NCI-H146 treated with DMSO at 0.1 percent for 48 hours (cell line): ENCODE measurements around the gene CSH2.
"Not testable (repeated sequence)": the region's sequence is repeated elsewhere in the genome, so short reads cannot be mapped to it uniquely, and the experiment has no call there.

Source experiments
- DNase-seq: peaks from one replicate; lab custom pipeline; 2025; ENCODE audit not compliant: unreplicated experiment; lab: John Stamatoyannopoulos, UW

The CSH2 gene

DNA sequence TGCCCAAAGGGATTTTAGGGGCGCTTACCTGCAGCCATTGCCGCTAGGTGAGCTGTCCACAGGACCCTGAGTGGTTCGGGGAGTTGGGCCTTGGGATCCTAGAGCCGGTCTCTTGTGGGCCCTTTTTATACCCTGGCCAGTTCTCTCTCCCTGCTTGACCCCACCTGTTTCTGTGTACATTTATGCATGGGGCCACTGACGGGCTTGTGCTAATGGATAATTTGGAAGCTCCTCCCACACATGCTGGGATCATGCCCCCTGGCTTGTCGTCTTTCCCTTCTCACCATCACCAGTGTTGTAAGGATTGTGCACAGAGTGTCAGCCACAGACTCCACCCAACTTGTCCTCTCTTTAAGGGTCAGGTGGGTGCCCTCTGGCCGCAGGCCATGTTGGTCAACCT lies at the start of gene CSH2:
CSH2 (minus strand) TSS at position 101 of the 400 bp plus-strand sequence; CDS start at position 38, 63 bp downstream.
- DNase-seq, result not testable (repeated sequence)

GRCh38 chr17:63922402-63922801 lies 48.9 kb upstream of the CSH2 start:
- not testable (repeated sequence) for DNase-seq

DNA sequence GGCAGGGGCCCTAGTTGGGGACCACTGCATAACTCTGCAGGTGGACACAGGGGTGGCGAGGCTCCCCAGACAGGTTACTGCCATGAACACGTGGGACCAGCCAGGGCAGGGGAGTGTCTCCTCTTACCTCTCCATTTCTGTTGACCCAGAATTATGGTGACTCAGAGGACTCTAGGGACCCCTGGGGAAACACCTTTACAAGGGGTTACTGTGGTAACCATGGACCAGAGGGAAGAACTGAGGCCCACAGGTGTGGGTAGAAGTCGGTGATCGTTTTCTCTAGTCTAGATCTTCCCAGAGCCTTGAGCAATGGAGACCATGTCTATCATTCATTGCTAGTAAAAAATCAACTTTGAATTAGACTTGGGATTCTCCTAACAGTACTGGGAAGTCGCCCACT lies 47.3 kb upstream of the CSH2 start:
- DNase-seq, result not testable (repeated sequence)

DNA sequence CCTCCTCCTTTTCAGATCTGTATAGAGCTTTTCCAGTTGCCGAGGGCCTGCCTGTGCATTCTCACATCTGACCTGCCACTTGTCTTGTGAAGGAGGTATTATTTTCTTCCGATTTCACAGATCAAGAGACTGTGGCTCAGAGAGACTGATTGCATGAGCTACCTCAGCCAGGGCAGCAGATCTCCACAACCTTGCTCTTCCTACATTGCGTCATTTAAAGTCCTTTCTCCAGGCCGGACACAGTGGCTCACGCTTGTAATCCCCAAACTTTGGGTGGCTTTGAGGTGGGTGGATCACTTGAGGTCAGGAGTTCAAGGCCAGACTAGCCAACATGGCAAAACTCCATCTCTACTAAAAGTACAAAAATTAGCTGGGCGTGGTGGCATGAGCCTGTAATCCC lies 46.6 kb upstream of the CSH2 start:
- DNase-seq, result not testable (repeated sequence)

DNA sequence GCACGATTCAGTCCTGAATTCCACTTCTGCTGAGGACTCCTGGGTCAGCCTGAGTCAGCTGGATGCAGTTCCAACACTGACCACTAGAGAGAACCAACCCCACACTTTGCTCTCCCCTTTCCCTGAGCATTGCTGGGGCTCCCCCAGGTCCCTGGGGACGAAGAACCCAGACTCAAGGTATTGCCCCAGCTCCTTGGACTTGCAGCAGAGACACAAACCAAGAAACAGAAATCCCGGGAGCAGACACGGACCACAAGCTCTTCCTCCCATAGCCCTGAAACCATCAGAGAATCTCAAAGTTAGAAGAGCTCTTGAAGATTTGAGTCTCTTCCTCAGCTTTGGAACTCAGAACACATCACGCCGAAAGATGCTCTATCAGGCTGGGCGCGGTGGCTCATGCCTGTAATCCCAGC lies 45.8 kb upstream of the CSH2 start:
- peak; percentile 16 for DNase-seq

- not testable (repeated sequence) for DNase-seq
These were observed 45.4 kb upstream of the CSH2 start, which contains the start of gene GH1 for GRCh38 chr17:63918789-63919305. Gene GH1, minus strand, starts transcription at chr17:63918839. Its CDS starts 63 bp downstream, at chr17:63918776.

DNA sequence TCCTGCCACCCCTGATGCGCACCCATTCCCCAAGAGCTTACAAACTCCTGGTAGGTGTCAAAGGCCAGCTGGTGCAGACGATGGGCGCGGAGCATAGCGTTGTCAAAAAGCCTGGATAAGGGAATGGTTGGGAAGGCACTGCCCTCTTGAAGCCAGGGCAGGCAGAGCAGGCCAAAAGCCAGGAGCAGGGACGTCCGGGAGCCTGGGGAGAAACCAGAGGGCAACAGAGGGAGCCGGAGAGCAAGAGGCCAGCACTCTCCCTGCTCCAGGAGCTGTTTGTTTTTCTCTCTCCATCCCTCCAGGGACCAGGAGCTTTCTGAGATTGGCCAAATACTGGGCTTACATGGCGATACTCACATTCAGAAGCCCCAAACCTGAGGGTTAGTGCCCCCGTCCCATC lies 44.8 kb upstream of the CSH2 start:
- no peak for DNase-seq

GRCh38 chr17:63917646-63918045 lies 44.2 kb upstream of the CSH2 start:
- no peak for DNase-seq

- DNase-seq, result not testable (repeated sequence)
These were observed 43.7 kb upstream of the CSH2 start for GRCh38 chr17:63917206-63917605.

- no peak for DNase-seq
These were observed 43.2 kb upstream of the CSH2 start for GRCh38 chr17:63916566-63917185.

- not testable (repeated sequence) for DNase-seq
These were observed 42.3 kb upstream of the CSH2 start for GRCh38 chr17:63915753-63916152.

DNA sequence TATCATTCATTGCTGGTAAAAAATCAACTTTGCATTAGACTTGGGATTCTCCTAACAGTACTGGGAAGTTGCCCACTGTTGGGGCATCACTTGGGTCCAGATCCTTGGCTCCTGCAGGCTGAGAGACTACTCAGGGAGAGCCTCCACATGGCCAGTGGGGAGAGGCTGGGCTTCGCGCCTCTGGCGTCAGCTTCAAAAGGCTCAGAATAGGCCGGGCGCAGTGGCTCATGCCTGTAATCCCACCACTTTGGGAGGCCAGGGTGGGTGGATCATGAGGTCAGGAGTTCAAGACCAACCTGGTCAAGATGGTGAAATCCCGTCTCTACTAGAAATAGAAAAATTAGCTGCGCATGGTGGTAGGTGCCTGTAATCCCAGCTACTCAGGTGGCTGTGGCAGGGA lies 41.0 kb upstream of the CSH2 start:
- no peak for DNase-seq

DNA sequence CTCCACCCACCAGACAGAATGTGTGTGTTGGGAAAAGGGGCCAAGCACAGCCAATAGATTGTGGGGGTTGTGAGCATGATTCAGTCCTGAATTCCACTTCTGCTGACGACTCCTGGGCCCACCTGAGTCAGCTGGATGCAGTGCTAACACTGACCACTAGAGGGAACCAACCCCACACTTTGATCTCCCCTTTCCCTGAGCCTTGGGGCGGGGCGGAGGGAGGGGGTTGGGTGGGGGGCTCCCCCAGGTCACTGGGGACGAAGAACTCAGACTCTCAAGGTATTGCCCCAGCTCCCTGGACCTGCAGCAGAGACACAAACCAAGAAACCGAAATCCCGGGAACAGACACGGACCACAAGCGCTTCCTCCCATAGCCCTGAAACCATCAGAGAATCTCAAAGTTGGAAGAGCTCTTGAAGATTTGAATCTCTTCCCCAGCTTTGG lies 38.2 kb upstream of the CSH2 start:
- no peak for DNase-seq

DNA sequence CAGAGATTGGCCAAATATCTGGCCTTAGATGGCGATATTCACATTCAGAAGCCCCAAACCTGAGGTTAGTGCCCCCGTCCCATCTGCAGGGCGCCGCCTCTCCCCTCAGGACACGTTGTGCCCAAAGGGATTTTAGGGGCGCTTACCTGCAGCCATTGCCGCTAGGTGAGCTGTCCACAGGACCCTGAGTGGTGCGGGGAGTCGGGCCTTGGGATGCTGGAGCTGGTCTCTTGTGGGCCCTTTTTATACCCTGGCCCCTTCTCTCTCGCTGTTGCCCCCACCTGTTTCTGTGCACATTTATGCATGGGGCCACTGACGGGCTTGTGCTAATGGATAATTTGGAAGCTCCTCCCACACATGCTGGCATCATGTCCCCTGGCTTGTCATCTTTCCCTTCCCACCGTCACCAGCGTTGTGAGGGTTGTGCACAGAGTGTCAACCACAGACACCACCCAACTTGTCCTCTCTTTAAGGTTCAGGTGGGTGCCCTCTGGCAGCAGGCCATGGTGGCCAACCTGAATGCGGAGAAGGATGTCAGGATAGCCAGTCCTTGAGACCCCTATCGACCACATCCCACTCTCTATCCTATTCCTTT lies 37.7 kb upstream of the CSH2 start, which contains the start of gene CSHL1:
CSHL1 (minus strand) TSS at position 218 of the 595 bp plus-strand sequence; CDS start at position 156, 62 bp downstream.
- no peak for DNase-seq

DNA sequence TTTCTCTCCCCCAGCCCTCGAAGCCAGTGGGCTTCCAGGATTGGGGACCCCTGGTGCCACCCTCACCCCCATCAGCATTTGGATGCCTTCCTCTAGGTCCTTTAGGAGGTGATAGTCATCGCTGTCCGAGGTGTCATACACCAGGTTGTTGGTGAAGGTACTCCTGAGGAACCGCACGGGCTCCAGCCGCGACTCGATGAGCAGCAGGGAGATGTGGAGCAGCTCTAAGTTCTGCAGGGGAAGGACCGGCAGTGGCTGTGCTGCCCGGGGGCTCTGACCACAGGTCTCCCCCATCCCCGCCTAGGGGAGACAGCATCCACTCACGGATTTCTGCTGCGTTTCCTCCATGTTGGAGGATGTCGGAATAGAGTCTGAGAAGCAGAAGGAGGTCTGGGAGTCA lies 36.6 kb upstream of the CSH2 start:
- DNase-seq, result no peak

DNA sequence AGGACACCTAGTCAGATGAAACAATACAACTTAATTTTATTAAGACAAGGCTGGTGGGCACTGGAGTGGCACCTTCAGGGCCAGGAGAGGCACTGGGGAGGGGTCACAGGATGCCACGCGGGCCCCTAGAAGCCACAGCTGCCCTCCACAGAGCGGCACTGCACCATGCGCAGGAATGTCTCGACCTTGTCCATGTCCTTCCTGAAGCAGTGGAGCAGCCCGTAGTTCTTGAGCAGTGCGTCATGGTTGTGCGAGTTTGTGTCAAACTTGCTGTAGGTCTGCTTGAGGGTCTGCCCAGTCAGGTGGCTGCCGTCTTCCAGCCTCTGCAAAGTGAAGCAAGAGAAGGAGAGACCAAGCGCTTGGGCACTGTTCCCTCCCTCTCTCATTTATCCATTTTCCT lies 36.1 kb upstream of the CSH2 start:
- not testable (repeated sequence) for DNase-seq

DNA sequence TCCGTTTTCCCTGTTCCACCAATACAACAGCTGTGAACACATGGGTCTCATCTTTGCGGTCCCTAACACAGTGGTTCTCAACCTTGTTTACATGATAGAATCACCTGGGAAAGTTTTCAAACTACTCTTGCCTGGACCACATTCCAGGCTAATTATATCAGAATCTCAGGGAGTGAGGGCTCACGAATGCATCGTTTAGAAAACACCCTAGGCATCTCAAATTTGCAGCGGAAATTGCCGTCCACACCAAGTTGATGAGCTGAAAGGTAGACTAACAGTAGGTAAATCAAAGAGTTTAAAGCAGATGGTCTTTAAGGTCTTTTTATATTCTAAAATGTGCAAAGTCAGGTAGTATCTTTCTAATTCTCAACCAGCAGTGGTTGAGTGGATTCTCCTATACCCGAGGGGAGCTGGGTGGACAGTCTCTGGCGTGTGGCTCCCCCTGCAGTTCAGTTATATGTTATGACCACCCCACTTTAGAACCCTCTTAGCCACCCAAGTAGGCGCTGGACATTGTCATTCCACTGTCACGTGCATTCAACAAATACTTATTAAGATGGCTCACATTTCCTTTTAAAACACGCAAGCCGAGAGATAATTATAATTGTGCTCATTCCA lies 33.8 kb upstream of the CSH2 start:
- DNase-seq, result not testable (repeated sequence)

DNA sequence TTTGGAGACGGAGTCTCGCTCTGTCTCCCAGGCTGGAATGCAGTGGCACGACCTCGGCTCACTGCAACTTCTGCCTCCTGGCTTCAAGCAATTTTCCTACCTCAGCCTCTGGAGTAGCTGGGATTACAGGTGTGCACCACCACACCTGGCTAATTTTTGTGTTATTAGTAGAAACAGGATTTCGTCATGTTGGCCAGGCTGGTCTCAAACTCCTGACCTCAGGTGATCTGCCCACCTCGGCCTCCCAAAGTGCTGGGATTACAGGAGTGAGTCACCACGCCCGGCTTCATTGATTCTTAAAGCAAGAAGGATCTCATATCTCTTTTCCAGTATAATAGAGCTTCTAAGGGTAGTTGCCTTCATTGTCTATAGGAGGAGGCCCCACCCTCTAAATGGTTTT lies 31.3 kb upstream of the CSH2 start:
- not testable (repeated sequence) for DNase-seq

GRCh38 chr17:63903787-63904201 lies 30.3 kb upstream of the CSH2 start:
- not testable (repeated sequence) for DNase-seq

DNA sequence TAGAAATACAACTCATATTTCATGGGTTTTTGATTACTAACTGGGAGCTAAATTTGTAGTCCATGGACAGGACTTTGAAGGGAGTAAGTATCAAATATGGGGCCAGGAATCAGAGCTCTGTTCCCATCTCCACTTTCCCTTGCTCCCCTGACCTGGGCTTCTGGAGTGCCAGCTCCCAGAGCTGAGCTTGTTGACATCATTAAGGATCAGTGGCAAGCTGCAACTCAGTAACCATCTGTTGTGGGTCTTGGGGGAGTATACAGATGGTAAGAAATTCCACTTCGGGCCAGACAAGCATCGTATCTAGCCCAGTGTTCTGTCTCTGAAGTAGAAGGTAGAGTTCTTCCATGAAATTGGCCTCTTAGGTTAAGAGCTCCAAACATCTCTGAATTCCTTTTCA lies 28.5 kb upstream of the CSH2 start:
- not testable (repeated sequence) for DNase-seq

DNA sequence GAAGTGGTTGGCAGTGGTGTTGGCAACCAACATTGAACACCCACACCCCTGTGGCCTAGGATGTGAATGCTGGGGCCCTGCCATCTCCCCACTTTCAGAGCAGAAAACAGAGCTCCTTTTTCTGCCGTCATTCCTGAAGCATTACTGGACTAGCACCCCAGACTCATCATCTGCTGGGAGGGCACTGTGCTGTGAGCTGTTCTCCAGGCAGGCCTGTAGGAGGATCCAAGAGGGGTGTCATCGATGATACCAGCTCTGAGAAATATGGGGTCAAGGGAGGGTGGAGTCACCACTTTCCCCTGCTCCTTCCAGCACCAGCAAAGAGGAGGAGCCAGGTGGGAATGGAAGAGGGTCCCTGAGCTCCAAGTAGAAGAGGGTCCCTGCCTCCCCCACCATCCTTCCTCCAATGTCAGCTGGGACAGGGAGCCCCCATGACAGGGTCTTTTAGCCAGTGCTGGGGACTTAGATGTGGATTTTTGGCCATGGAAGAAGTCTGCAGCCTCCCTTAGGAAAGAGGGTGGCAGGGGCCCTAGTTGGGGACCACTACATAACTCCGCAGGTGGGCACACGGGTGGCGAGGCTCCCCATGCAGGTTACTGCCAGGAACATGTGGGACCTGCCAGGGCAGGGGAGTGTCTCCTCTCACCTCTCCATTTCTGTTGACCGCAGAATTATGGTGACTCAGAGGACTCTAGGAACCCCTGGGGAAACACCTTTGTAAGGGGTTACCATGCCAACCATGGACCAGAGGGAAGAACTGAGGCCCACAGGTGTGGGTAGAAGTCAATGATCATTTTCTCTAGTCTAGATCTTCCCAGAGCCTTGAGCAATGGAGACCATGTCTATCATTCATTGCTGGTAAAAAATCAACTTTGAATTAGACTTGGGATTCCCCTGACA lies 25.7 kb upstream of the CSH2 start:
- not testable (repeated sequence) for DNase-seq
